SK-N-SH treated with all-trans-retinoic acid at 6 μM for 48 hours (cell line): ENCODE results near the gene KCNT1.

ENCODE experiments used
- ATAC-seq: fragments of 200-7000 bp; cut with Tn5 transposase; 3 replicates; pipeline ENCODE4 v1.9.1; 2020; ENCODE audit warnings: mild to moderate bottlenecking, moderate library complexity
- ARNTL ChIP-seq: fragments of 450-650 bp; formaldehyde crosslinking; IDR thresholded peaks from 2 replicates; pipeline ENCODE4 v1.5.0; 2020; ENCODE audit warnings: low read depth, mild to moderate bottlenecking, moderate library complexity, borderline replicate concordance
- BACH2 ChIP-seq: fragments of 250-450 bp; sonication (Bioruptor Pico); IDR thresholded peaks from 2 replicates; pipeline ENCODE4 v1.9.0; 2021; ENCODE audit warnings: mild to moderate bottlenecking, borderline replicate concordance
- CREB5 ChIP-seq: fragments of 250-450 bp; sonication (Bioruptor Pico); IDR thresholded peaks from 2 replicates; pipeline ENCODE4 v1.5.1; 2020; ENCODE audit warnings: low read depth, mild to moderate bottlenecking, moderate library complexity
- CSRNP3 ChIP-seq: fragments of 250-450 bp; sonication (Bioruptor Pico); IDR thresholded peaks from 2 replicates; pipeline ENCODE4 v1.5.1; 2021; ENCODE audit warnings: mild to moderate bottlenecking, moderate library complexity
- ESRRG ChIP-seq: fragments of 250-450 bp; sonication (Bioruptor Pico); IDR thresholded peaks from 2 replicates; pipeline ENCODE4 v1.6.1; 2021; ENCODE audit warnings: mild to moderate bottlenecking
- GLIS3 ChIP-seq: fragments of 250-450 bp; sonication (Bioruptor Pico); IDR thresholded peaks from 2 replicates; pipeline ENCODE4 v1.5.0; 2020; ENCODE audit warnings: mild to moderate bottlenecking, moderate library complexity
- ISL1 ChIP-seq: fragments of 250-450 bp; sonication (Bioruptor Pico); IDR thresholded peaks from 2 replicates; pipeline ENCODE4 v2.1.2; 2022; ENCODE audit warnings: mild to moderate bottlenecking, moderate library complexity
- OSR1 ChIP-seq: fragments of 250-450 bp; sonication (Bioruptor Pico); IDR thresholded peaks from 2 replicates; pipeline ENCODE4 v1.8.0; 2022; ENCODE audit warnings: moderate library complexity, mild to moderate bottlenecking, inconsistent platforms
- PATZ1 ChIP-seq: fragments of 250-450 bp; sonication (Bioruptor Pico); IDR thresholded peaks from 2 replicates; pipeline ENCODE4 v1.8.0; 2020; ENCODE audit warnings: mild to moderate bottlenecking, moderate library complexity, borderline replicate concordance
- POU6F1 ChIP-seq: fragments of 250-450 bp; sonication (Bioruptor Pico); IDR thresholded peaks from 2 replicates; pipeline ENCODE4 v1.8.0; 2021; ENCODE audit warnings: low read depth, mild to moderate bottlenecking, moderate library complexity, borderline replicate concordance
- PPARA ChIP-seq: fragments of 250-450 bp; sonication (Bioruptor Pico); IDR thresholded peaks from 2 replicates; pipeline ENCODE4 v1.5.0; 2020; ENCODE audit warnings: mild to moderate bottlenecking, borderline replicate concordance
- RARB ChIP-seq: fragments of 250-450 bp; sonication (Bioruptor Pico); IDR thresholded peaks from 2 replicates; pipeline ENCODE4 v1.8.0; 2021; ENCODE audit warnings: mild to moderate bottlenecking, moderate library complexity
- TCF4 ChIP-seq: fragments of 250-450 bp; sonication (Bioruptor Pico); IDR thresholded peaks from 2 replicates; pipeline ENCODE4 v1.8.0; 2021; ENCODE audit warnings: mild to moderate bottlenecking, moderate library complexity, borderline replicate concordance
- TOX ChIP-seq: fragments of 250-450 bp; sonication (Bioruptor Pico); IDR thresholded peaks from 2 replicates; pipeline ENCODE4 v1.8.0; 2021; ENCODE audit warnings: mild to moderate bottlenecking, moderate library complexity, borderline replicate concordance
- TSHZ2 ChIP-seq: fragments of 250-450 bp; sonication (Bioruptor Pico); IDR thresholded peaks from 2 replicates; pipeline ENCODE4 v1.5.0; 2020; ENCODE audit warnings: mild to moderate bottlenecking, moderate library complexity
- ZC3H10 ChIP-seq: fragments of 250-450 bp; sonication (Bioruptor Pico); IDR thresholded peaks from 2 replicates; pipeline ENCODE4 v1.5.1; 2021; ENCODE audit warnings: mild to moderate bottlenecking, moderate library complexity
- ZFP3 ChIP-seq: fragments of 250-450 bp; sonication (Bioruptor Pico); IDR thresholded peaks from 2 replicates; pipeline ENCODE4 v1.5.0; 2020; ENCODE audit warnings: mild to moderate bottlenecking, moderate library complexity
- ZNF565 ChIP-seq: fragments of 450-650 bp; formaldehyde crosslinking; conservative IDR thresholded peaks from 2 replicates; pipeline ENCODE4 v1.5.0; 2020; ENCODE audit warnings: low read depth, mild to moderate bottlenecking, moderate library complexity
- ZNF70 ChIP-seq: fragments of 450-650 bp; formaldehyde crosslinking; IDR thresholded peaks from 2 replicates; pipeline ENCODE4 v1.5.0; 2020; ENCODE audit warnings: mild to moderate bottlenecking, moderate library complexity

KCNT1 gene

GRCh38 chr9:135694414-135694813 is 7.6 kb upstream of the KCNT1 start (continued):
- TF ChIP-seq ESRRG (CRISPR knock-in tag) (no peak), TOX (CRISPR knock-in tag) (no peak), PATZ1 (CRISPR knock-in tag) (no peak), TCF4 (CRISPR knock-in tag) (no peak), ARNTL (CRISPR knock-in tag) (no peak), BACH2 (CRISPR knock-in tag) (no peak), RARB (CRISPR knock-in tag) (no peak), ZNF70 (CRISPR knock-in tag) (no peak), CREB5 (no peak), ZFP3 (CRISPR knock-in tag) (no peak), ZNF565 (CRISPR knock-in tag) (no peak), GLIS3 (CRISPR knock-in tag) (no peak), ZC3H10 (CRISPR knock-in tag) (no peak)

GRCh38 chr9:135695036-135695435 is 6.9 kb upstream of the KCNT1 start:
- ATAC-seq = no peak
- no peak for TF ChIP-seq ZNF70 (CRISPR knock-in tag)
- no peak for TF ChIP-seq OSR1 (CRISPR knock-in tag)
- TF ChIP-seq ARNTL (CRISPR knock-in tag) = no peak
- TF ChIP-seq CREB5 = no peak
- no peak for TF ChIP-seq GLIS3 (CRISPR knock-in tag)
- TF ChIP-seq PPARA (CRISPR knock-in tag) = no peak
- TF ChIP-seq BACH2 (CRISPR knock-in tag) = no peak
- TF ChIP-seq ZFP3 (CRISPR knock-in tag) = no peak
- no peak for TF ChIP-seq TSHZ2 (CRISPR knock-in tag)
- no peak for TF ChIP-seq POU6F1 (CRISPR knock-in tag)
- TF ChIP-seq CSRNP3 (CRISPR knock-in tag) = no peak
- TF ChIP-seq ISL1 (CRISPR knock-in tag) = no peak

GRCh38 chr9:135695642-135696041 is 6.3 kb upstream of the KCNT1 start:
- no peak for TF ChIP-seq ESRRG (CRISPR knock-in tag)
- TF ChIP-seq TOX (CRISPR knock-in tag) = no peak
- no peak for TF ChIP-seq ISL1 (CRISPR knock-in tag)
- no peak for TF ChIP-seq PATZ1 (CRISPR knock-in tag)
- no peak for TF ChIP-seq BACH2 (CRISPR knock-in tag)
- no peak for TF ChIP-seq ZNF565 (CRISPR knock-in tag)
- no peak for TF ChIP-seq ARNTL (CRISPR knock-in tag)
- TF ChIP-seq GLIS3 (CRISPR knock-in tag) = no peak
- TF ChIP-seq PPARA (CRISPR knock-in tag) = no peak
- no peak for TF ChIP-seq ZC3H10 (CRISPR knock-in tag)
- TF ChIP-seq RARB (CRISPR knock-in tag) = no peak
- ATAC-seq = no peak
